Cardiac fibroblast (primary cell): ENCODE data around the gene ACSBG1.

Experiments
- DNase-seq, 2 donors: peaks; one replicate each; pipeline versions ENCODE4 v3.0.0 to v3.0.0-alpha.2; 2010; ENCODE audit warnings: low read depth in 2 of 2
- H3K4me3 ChIP-seq, 2 donors: replicated peaks in 1 of 2; 1 replicate in 1 of 2; 2 replicates in 1 of 2; pipeline ENCODE4 v1.5.1; 2011; ENCODE audit warnings: low read depth in 2 of 2, low read length in 2 of 2, mild to moderate bottlenecking in 2 of 2, moderate library complexity in 1 of 2
- CTCF ChIP-seq: IDR thresholded peaks from one replicate; pipeline ENCODE4 v1.5.1; 2011; ENCODE audit warnings: low read depth, mild to moderate bottlenecking, low read length, inconsistent platforms

Gene ACSBG1

DNA sequence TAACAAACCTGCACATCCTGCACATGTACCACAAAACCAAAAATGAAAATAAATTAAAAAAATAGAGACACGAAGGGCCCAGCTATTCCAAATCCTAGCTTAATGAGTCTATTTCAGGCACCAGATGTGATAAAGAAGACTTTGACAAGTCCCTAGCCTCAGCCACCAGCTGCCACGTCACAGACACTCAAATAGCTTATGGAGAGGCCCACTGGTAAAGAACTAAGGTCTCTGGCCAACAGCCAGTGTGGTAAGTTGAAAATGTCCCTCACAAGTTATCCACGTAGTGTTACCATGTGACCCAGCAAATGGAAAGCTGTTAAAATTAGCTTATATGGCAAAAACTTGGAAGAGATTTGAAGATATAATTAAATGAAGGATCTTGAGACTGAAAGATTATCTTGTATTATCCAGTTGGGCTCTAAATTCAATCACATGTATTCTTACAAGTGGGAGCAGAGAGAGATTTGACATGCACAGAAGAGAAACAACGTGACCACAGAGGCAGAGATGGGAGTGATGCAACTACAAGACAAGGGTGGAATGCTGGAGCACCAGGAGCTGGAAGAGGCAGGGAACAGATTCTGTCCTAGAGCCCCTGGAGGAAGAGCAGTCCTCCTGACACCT lies 10.9 kb downstream of the ACSBG1 start:
- peak in 1 of 2 donors; percentile 52 for DNase-seq
- TF ChIP-seq CTCF, result no peak

GRCh38 chr15:78222745-78223395 lies 11.5 kb downstream of the ACSBG1 start:
- no peak for TF ChIP-seq CTCF
- DNase-seq, result no peak
- no peak overlapping the region for H3K4me3 ChIP-seq

More for the DNA sequence above, 10.9 kb downstream of the ACSBG1 start:
- H3K4me3 ChIP-seq, result no peak overlapping the region

GRCh38 chr15:78220713-78221112 lies 13.7 kb downstream of the ACSBG1 start:
- H3K4me3 ChIP-seq, result no peak overlapping the region
- no peak for TF ChIP-seq CTCF
- DNase-seq, result no peak

DNA sequence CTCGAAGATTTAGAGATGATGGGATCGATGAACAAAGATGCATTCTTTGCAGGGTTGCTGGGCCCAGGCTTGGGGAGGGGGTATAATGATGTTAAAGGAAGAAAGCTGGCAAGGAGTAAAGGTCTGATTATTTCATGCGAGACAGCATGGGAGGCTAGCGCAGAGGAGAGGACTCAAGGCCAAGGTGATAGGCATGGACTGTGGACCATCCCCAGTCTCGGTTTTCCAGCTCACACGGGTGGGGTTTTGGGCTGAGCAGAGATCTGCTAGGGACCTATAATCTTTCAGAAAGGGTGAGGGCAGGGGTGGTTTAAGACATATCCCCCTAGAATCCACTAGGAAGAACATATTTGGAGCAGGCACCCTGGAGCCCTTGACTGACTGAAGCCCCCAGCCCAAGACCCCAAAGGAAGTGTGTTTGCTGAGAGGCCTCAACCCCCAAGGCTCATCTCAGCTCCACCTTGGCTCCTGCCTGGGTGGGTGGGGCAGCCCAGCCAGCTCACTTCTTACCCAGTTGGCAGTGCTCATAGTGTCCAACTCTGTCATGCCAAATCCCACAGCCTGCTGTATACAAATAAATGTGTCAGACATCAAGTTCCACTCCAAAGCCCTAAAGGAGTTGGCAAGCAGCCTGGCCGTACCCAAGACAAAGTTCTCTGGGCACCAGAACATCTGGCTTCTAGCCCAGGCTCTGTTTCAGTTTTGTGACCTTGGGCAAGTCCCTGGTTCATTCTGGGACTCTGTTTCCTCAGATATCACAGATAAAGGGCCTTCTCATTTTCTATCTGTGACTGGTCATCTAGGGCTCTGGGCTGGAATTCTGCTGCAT lies 17.9 kb downstream of the ACSBG1 start:
- peak in 1 of 2 donors; percentile 65 for DNase-seq
- H3K4me3 ChIP-seq, result no peak overlapping the region
- TF ChIP-seq CTCF, result no peak

GRCh38 chr15:78213956-78214355 lies 20.4 kb downstream of the ACSBG1 start:
- DNase-seq, result no peak
- no peak for TF ChIP-seq CTCF

DNA sequence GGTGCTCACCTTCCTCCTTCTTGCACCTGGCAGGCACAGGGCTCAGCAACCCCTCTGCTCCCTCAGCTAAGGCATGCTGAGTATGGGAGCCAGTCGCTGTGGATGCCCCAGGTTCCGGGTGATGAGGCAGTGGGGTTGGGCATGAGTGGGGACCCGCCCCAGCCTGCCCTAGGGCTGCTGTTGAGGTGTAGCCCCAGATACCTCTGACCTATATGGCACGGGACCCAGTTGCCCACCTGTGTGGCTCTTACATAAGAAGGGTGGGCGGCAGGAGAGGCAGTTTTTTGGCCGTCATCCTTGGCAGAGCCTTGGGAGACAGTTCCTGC lies 21.0 kb downstream of the ACSBG1 start:
- no peak for TF ChIP-seq CTCF
- no peak for DNase-seq
- H3K4me3 ChIP-seq, result no peak overlapping the region

More at GRCh38 chr15:78213956-78214355, 20.4 kb downstream of the ACSBG1 start:
- H3K4me3 ChIP-seq, result no peak overlapping the region
